Non-pigmented ciliary epithelial cell (primary cell): Measurements from ENCODE around the gene TPTE.
"Not testable (repeated sequence)": the region's sequence is repeated elsewhere in the genome, so short reads cannot be mapped to it uniquely, and the experiment has no call there.

Source experiments
- DNase-seq: peaks from one replicate; pipeline ENCODE4 v3.0.0-alpha.2; 2010; ENCODE audit warnings: low read depth

The TPTE gene

GRCh38 chr21:10521091-10521598, at the start of gene TPTE:
TPTE (plus strand) TSS chr21:10521583; CDS start chr21:10538724, 17,141 bp downstream.
- DNase-seq: no peak

- DNase-seq: not testable (repeated sequence)
Observed at GRCh38 chr21:10471999-10472398, 49.4 kb upstream of the TPTE start.

GRCh38 chr21:10477794-10478193, 43.6 kb upstream of the TPTE start:
- not testable (repeated sequence) for DNase-seq

GRCh38 chr21:10479875-10480274, 41.5 kb upstream of the TPTE start:
- DNase-seq: not testable (repeated sequence)

- not testable (repeated sequence) for DNase-seq
Observed at GRCh38 chr21:10484864-10485263, 36.5 kb upstream of the TPTE start.

GRCh38 chr21:10490453-10490852, 30.9 kb upstream of the TPTE start:
- DNase-seq: not testable (repeated sequence)

GRCh38 chr21:10511116-10511515, 10.3 kb upstream of the TPTE start:
- no peak for DNase-seq

GRCh38 chr21:10516889-10517288, 4.5 kb upstream of the TPTE start:
- DNase-seq: not testable (repeated sequence)

- DNase-seq: not testable (repeated sequence)
Observed at GRCh38 chr21:10517904-10518303, 3.5 kb upstream of the TPTE start.

- not testable (repeated sequence) for DNase-seq
Observed at GRCh38 chr21:10521835-10522500, 585 bp downstream of the TPTE start.

GRCh38 chr21:10539956-10540355, 18.6 kb downstream of the TPTE start:
- no peak for DNase-seq

GRCh38 chr21:10544376-10544775, 23.0 kb downstream of the TPTE start:
- DNase-seq: not testable (repeated sequence)

- not testable (repeated sequence) for DNase-seq
Observed at GRCh38 chr21:10547868-10548267, 26.5 kb downstream of the TPTE start.

GRCh38 chr21:10548331-10548954, 27.1 kb downstream of the TPTE start:
- not testable (repeated sequence) for DNase-seq

- DNase-seq: not testable (repeated sequence)
Observed at GRCh38 chr21:10570803-10571202, 49.4 kb downstream of the TPTE start.

- not testable (repeated sequence) for DNase-seq
Observed at GRCh38 chr21:10574531-10575310, 53.3 kb downstream of the TPTE start.

GRCh38 chr21:10575311-10575667, 53.9 kb downstream of the TPTE start:
- DNase-seq: no peak

GRCh38 chr21:10578910-10579309, 57.5 kb downstream of the TPTE start:
- not testable (repeated sequence) for DNase-seq

GRCh38 chr21:10589115-10589514, 67.7 kb downstream of the TPTE start:
- not testable (repeated sequence) for DNase-seq

GRCh38 chr21:10607074-10607473, 85.7 kb downstream of the TPTE start:
- DNase-seq: not testable (repeated sequence)

GRCh38 chr21:10614285-10614684, 92.9 kb downstream of the TPTE start:
- DNase-seq: not testable (repeated sequence)

GRCh38 chr21:10616061-10616460, 94.7 kb downstream of the TPTE start:
- not testable (repeated sequence) for DNase-seq

- DNase-seq: no peak
Observed at GRCh38 chr21:10616535-10616934, 95.2 kb downstream of the TPTE start.
